IPS-11a (cell line): ENCODE results near the gene SIT1.
"Not testable (repeated sequence)": the region's sequence is repeated elsewhere in the genome, so short reads cannot be mapped to it uniquely, and the experiment has no call there.

Experiments used
- H3K4me3 ChIP-seq: one replicate; pipeline ENCODE4 v1.5.1; 2013; ENCODE audit warnings: low read depth, low read length, control low read depth

SIT1 gene

DNA sequence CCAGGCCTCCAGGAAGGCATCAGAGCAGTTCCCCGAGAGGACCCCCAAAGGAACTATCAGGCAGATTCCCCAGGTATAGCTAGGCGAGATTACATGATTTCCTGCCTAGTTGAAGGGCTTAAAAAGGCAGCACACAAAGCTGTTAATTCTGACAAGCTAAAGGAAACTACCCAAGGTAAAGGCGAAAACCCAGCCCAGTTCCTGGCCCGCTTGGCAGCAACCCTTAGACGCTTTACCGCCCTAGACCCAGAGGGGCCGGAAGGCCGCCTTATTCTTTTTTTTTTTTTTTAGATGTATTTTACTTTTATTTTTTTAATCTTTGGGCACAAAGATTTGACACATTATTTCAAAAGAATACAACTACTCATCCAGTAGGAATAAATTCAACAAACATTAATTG, 12.0 kb downstream of the SIT1 start:
- not testable (repeated sequence) for H3K4me3 ChIP-seq

DNA sequence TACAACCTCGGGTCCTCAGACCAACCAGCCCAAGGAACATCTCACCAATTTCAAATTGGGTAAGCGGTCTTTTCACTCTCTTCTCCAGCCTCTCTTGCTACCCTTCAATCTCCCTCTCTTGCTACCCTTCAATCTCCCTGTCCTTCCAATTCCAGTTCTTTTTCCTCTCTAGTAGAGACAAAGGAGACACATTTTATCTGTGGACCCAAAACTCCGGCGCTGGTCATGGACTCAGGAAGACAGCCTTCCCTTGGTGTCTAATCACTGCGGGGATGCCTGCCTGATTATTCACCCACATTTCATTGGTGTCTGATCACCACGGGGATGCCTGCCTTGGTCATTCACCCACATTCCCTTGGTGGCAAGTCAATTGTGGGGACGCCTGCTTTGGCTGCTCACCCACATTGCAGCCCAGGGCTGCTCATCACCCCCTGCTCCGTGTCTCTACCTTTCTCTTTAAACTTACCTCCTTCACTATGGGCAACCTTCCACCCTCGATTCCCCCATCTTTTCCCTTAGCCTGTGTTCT, 13.2 kb downstream of the SIT1 start:
- H3K4me3 ChIP-seq = not testable (repeated sequence)

DNA sequence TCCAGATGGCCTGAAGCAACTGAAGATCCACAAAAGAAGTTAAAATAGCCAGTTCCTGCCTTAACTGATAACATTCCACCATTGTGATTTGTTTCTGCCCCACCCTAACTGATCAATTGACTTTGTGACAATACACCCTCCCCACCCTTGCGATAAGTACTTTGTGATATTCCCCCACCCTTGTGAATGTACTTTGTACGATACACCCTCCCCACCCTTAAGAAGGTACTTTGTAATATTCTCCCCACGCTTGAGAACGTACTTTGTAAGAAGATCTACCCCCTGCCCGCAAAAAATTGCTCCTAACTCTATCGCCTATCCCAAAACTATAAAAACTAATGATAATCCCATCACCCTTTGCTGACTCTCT, 13.9 kb downstream of the SIT1 start:
- H3K4me3 ChIP-seq = not testable (repeated sequence)

DNA sequence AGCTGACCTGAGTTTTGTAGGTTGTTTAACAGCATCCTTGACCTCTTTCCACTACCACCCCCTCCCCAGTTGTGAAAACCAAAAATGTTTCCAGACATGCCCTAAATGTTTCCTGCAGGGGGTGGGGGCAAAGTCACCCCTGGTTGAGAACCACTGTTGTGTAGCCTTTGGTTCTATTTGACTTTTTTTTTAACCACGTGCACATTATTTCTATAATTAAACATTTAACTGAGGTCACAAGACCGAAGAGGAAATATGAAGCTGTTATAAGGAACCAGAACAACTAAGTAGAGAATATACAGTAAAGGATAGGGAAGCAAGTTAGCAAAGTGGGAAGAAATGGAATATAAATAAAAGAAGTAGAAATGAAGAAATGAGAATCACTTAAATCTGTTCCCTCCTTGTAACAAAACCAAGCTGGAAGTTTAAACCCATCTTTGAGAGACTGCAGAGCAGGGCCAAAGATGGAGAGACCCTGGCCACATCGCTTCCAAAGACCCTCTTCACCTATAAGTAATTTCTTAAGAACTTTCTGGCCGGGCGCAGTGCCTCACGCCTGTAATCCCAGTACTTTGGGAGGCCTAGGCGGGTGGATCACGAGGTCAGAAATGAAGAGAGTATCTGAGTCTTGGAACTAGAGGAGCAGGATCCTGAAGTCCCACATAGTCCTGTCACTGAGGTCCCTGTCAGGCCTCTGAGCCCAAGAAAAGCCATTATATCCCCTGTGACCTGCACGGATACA, 14.4 kb downstream of the SIT1 start:
- no peak overlapping the region for H3K4me3 ChIP-seq

DNA sequence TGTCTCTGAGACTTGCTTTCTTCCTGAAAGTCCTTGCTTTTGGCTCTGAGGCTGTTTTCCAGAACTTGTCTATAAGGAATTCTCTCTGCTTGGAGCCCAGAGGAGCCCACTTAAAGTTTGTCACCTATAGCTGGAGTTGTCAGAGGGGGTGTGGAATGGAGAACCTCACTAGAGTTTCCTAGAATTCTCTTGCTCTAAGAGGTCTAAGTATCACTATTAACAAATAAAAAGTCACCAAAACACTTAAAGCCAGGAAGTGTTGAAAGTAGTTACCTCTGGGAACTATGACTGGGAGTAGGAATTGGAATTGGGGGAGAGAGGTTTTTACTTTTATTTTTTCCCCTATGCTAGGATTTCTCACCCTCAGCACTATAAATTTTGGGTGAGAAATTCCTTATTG, 15.0 kb downstream of the SIT1 start:
- H3K4me3 ChIP-seq = no peak overlapping the region

DNA sequence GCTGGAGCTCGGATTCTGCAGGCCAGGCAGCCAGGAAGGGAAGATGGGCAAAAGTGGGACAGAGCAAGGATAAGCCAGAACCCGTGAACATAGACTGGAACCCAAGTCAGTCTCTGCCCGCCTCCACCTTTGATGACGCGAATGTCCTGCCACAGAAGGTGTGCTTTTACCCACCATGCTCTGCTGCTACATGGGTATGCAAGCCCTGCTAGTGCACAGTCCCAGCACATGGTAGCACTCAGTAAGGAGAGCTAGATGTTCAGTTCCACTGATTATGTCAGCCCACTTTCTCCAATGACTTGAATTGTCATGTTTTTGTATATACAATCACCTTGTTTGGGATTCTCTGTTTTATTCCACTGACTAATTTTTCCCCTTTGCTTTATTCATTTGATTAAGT, 21.1 kb downstream of the SIT1 start:
- H3K4me3 ChIP-seq = no peak overlapping the region

DNA sequence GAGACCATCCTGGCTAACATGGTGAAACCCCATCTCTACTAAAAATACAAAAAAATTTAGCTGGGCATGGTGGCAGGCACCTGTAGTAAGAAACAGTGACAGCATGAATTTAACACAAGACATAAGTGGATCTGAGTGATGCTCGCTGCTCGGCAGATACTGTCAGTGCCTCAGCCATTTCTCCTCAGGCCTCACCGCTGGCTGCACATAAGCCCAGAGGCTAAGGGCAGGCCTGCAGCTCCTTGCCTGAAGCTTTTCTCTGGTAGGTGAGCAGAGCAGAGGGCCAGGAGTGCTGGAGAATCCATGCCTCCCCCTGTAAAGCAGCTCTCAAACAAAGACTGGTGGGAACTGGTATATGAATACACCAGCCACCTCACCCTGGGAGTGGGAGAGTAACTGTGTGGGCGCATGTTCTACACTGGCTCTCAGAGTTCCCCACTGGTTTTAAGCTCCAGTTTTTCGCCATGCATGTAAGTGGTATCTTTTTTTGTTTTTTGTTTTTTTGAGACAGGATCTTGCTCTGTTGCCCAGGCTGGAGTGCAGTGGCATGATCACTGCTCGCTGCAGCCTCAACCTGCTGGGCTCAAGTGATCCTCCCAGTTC, 22.2 kb downstream of the SIT1 start:
- H3K4me3 ChIP-seq = no peak overlapping the region

DNA sequence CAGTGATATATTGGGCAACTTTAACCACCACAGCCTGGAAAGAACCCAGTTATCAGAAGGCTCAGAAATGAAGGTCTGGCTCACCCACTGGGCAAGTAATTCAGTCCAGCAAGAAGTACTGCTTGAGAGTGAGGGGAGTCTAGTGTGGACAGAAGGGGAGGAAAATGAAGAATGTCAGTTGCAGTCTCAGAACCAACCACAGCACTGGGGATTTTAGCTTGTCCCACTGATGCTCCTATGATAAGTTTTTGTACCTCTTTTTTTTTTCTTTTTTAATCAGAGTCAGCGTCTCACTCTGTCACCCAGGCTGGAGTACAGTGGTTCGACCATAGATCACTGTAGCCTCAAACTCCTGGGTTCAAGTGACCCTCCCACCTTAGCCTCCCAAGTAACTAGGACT, 23.2 kb downstream of the SIT1 start:
- no peak overlapping the region for H3K4me3 ChIP-seq

DNA sequence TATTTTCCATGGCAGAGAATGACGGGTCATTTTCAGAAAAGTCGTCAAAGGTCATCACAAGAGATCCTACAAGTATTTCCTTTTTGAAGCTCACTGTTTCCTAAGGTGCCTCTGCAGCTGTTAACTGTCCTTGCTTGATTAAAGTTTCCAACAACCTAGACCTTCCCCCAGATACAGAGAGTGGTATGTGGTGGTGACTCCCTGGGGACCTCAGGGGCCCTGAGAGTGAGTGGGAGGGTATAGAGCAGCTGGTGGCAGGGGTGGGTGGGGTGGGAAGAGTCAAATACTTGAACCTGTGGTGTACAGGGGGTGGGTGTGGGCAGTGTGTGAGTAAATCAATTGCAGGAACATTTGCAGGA, 31.0 kb downstream of the SIT1 start:
- no peak overlapping the region for H3K4me3 ChIP-seq

DNA sequence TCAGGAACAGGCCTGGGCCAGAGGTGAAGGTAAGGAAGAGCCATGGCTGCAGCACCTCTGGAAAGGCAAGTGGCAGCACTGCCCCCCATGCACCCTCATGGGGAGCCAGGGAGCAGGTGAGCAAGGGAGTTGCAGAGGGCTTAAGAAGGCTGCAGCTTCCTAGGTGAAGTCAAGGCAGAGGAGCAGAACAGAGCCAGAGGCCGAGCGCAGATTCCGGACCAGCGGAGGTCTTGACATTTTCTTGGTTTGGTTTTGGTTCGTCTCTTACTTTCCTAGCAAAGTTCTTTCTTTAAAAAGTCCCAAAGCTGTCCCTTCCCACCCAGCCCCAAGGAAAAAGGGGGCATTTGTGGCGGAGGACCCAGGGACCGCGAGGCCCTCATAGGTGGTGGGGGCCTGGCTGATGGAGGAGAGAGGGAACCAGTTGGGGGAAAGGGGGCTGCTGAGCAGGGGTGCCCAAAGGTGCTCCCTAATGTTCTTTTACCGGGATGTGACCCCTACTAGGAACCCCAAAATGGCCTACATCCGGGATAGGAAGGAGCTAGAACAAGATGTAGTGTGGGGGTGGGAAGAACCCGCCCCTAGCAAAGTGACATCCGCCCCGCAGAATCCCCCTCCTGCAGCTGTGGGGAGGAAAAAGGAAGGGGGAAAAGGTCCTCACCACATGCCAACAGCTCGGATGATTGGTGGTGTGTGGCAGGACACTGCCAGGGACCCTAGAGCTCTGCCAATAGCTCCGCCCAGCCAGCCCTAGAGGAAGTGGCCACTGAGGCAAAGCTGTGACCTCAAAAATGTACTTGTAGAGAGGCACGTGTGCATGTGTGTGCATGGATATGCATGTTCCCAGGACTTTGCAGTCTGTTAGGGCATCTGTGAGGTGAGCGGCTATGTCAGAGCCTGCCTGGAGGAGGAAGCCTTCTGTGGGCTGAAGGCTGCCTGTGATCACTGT, 31.6 kb downstream of the SIT1 start:
- H3K4me3 ChIP-seq = no peak overlapping the region

DNA sequence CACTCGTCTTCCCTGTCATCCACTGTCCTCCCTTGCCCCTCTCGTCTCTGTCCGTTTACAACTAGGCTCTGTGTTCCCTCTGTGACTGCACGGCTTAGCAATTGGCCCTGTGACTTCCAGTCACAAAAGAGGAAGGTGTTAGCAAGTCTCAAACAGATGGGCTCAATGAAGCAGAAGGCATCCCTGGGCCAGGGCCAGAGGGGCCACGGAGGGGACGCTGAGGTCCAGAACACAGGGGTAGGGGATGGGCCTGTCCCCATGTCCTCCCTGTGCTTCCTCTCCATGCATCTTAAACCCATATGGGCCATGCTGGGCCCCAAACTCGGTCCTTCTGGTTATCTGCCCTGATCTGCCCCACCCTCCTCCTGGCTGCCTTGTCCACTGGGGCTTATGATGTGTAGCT, 32.4 kb downstream of the SIT1 start, which contains the start of gene CD72:
Gene CD72, minus strand, starts transcription at position 89 of the 403 bp plus-strand sequence. CDS start 110 bp downstream, outside the sequence.
- H3K4me3 ChIP-seq = peak within 1 kb of the TSS; percentile 66

DNA sequence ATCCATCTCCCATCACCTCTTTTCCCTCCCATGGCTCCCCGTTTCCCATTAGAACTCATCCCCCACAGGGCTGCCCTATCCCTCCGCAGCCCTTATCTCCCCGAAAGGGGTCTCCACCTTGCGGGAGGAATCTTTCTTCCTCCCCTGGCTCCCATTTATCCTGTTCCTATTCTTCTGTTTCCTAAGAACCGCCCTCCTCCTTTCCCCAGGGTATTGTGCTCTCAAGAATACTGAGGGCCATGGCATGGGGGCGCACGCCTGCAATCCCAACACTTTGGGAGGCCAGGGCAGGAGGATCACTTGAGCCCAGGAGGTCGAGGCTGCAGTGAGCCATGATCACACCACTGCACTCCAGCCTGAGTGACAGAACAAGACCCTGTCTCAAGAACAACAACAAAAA, 33.2 kb downstream of the SIT1 start:
- H3K4me3 ChIP-seq = peak overlapping the region; percentile 66

DNA sequence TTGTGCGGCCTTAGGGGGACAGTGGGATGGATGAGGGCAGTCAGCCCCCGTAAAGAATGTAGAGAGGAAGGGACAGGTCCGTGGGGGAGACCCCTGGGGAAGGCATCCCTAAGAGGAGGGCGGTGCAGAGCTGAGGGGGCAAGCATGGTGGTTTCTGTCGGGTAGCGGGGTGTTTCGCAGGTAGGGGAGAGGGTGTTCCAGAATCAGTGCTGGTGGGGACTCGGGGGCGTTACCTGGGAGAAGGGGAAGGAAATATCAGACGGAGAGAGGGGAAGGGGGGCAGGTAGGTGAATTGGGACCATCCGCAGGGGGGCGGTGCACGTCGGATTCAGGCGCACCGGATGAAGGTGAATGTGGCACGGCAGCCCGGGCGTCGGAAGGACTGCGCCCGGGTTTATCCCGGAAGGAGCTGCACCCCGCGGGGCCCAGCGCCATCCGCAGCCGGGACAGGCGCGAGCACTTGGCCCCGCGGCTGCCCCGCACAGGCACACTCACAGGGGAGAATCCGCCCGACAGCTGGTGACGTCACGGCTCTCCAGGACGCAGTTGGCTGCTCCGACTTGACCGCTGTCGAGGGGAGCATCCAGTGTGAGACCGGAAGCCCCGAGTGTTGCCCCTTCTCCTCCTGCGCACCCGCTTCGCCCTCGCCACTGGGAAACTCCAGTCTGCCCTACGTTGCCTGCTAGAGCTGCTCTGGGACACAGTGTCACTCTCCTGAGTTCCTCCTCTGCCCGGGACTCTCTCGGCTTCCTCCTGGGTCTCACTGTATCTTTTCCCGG, 33.9 kb downstream of the SIT1 start:
- peak overlapping the region; percentile 66 for H3K4me3 ChIP-seq

DNA sequence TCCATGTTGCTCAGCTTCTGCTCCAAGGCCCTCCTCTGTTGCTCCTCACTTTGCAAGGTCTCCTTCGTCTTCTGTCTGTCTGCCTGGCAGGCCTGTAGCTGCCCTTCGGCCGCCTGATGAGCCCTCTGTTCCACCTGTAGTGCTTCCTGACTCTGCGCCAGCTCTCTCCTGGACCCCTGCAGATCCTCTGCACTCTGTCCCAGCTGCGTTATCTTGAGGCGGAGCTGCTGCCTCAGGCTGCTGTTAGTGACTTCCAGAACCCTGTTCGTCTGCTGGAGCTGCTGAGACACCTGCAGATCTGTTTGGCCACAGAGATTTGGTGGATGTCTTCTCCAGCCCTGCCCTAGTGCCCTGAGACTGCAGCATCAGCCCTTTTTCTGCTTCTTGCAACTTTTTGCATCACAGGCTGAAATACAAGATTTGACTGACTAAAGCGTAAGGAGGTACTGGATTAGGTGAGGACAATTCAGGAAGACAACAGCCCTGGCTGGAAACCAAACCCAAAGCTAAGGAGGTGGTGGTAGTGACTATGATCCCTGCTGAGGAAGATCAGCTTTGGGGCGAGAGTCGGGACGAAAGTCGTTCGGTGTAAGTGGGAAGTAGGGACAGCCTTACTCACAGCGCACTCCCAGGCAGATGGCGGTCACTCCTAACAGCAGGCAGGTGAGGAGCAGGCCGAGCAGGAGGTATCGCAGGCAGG, 34.6 kb downstream of the SIT1 start:
- H3K4me3 ChIP-seq = peak overlapping the region; percentile 66

DNA sequence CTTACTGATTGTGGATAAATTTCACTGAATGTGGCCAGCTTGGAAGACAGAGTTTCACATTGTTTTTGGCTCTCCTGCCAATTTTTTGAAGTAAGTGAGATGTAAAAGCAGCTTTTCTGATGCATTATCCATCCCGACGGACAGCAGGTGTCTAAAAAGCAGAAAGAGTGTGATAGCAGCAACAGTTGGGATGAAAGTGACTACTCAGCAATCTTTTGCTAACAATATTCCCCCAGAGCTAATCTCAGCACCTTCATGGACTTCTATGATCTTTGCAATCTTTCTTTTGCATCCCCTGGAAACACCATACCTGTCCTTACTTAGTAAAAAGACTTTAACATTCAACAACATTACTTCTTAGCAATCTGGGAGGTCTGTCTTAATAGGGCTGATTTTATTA, 37.9 kb downstream of the SIT1 start:
- no peak overlapping the region for H3K4me3 ChIP-seq

DNA sequence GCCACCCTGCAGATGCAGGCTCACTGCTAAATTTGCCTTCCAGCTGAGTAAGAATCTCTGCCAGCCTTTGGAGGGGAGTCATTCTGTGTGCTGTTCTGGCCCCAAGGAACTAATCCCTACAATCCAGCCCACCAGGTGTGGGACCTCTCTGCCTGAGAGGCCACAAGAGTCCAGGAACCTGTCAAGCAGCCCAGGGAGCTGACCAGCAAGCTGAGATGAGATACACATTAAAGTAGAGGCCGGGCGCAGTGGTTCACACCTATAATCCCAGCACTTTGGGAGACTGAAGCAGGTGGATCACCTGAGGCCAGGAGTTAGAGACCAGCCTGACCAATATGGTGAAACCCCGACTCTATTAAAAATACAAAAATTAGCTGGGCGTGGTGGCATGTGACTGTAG, 38.7 kb downstream of the SIT1 start:
- not testable (repeated sequence) for H3K4me3 ChIP-seq

DNA sequence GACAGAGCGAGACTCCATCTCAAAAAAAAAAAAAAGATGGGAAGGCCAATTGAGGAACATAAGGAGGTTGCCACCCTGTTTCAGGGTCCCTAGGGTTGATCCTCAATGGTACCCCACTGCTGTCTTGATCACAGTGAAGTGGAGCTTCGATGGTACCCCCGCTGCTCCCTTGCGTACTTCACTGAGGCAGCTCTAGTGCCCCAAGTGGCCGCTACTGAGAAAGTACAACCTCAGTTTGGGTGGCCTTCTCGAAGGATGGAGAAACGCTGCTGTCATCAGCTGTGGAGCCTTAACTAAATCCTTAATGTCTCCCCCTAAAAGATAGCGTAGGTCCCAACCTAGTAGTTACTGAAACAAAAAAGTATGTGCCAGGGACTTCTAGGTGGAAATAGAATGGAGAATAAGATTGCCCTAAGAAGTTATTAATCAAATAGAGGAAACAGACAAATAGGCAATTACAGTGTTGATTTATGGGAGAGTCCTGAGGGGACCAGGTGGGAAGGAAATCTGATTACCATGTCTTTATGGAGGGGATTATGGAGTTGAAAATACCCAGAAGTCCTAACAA, 39.4 kb downstream of the SIT1 start:
- no peak overlapping the region for H3K4me3 ChIP-seq

DNA sequence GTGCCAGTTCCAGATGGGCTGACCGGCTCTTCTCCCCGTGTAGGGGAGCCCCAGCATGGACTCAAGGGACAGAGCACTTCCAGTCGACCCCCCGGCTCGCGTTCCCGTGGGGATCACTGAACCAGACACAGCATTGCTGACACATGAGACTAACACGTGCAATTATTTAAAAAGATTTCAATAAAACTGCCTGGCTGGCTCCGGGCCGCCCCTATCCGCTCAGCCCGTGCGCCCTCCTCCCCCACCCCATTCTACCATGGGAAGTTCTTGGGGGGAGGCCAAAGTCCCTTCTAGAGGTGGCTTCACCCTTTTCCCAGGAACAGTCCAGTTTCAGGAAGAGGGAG, 40.9 kb downstream of the SIT1 start:
- no peak overlapping the region for H3K4me3 ChIP-seq

DNA sequence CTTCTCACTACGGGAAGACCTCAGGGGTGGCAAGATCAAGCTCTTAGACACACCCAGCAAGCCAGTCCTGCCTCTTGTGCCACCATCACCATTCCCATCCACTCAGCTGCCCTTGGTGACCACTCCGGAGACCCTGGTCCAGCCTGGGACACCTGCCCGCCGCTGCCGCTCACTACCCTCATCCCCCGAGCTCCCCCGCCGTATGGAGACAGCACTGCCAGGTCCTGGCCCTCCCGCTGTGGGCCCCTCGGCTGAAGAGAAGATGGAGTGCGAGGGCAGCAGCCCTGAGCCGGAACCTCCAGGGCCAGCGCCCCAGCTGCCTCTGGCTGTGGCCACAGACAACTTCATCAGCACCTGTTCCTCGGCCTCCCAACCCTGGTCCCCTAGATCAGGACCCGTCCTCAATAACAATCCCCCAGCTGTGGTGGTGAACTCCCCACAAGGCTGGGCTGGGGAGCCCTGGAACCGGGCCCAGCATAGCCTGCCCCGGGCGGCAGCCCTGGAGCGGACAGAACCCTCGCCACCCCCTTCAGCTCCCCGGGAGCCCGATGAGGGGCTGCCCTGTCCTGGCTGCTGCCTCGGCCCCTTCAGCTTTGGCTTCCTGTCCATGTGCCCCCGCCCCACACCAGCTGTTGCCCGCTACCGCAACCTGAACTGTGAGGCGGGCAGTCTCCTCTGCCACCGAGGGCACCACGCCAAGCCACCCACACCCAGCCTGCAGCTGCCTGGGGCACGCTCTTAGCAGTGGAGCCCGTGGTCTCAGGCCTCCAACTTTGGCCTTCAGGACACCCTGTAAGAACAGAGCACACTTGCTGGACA, 41.5 kb downstream of the SIT1 start:
- H3K4me3 ChIP-seq = no peak overlapping the region
